Vagina (tissue), 2 donors: Measurements from ENCODE around the gene TMEM208.

Experiments
- POLR2A ChIP-seq, 2 donors: fragments of 450-650 bp; IDR thresholded peaks; one replicate each; pipeline ENCODE4 v1.6.1; 2017; ENCODE audit warnings: antibody characterized with exemption in 2 of 2, mild to moderate bottlenecking in 2 of 2, moderate library complexity in 2 of 2
- POLR2AphosphoS5 ChIP-seq, 2 donors: sonication (generic); formaldehyde crosslinking; IDR thresholded peaks; one replicate each; pipeline ENCODE4 v1.9.0; 2017; ENCODE audit warnings: antibody characterized with exemption in 2 of 2, mild to moderate bottlenecking in 2 of 2, low read depth in 1 of 2; ENCODE audit not compliant: insufficient read depth in 1 of 2
- TF ChIP-seq, protein P1 (sequence below), 3 experiments: fragments of 450-650 bp in 2 of 3; fragments of 200-600 bp in 1 of 3; sonication (generic) in 1 of 3; IDR thresholded peaks; one replicate each; pipeline ENCODE4 v1.5.1; 2017 to 2019; ENCODE audit warnings: antibody characterized with exemption in 3 of 3, mild to moderate bottlenecking in 2 of 3, moderate library complexity in 2 of 3

DNA sequence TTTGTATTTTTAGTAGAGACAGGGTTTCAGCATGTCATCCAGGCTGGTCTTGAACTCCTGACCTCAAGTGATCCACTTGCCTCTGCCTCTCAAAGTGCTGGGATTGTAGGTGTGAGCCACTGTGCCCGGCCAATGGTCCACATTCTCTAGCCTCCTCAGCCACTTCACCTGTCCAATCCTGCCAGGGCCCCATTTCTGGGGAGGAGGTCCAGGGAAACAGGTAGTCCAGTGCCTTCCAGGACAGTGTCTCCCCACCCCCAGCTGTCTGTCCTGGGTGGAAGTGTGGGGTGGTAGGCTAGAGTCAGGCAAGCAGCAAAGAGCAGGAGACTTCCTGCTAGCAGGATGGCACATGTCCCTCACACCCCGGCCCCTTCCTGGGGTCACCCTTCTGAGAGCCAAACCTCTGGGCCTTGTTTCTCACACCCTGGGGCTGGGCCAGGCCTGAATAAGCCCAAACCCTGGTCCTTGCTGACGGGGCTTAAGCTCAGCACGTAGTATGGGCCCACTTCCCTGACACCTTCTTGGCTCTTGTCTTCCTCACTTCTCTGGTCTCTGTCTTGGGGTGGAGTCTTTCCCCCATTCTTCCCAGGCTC, 15.3 kb downstream of the TMEM208 start:
- TF ChIP-seq, protein P1, sequence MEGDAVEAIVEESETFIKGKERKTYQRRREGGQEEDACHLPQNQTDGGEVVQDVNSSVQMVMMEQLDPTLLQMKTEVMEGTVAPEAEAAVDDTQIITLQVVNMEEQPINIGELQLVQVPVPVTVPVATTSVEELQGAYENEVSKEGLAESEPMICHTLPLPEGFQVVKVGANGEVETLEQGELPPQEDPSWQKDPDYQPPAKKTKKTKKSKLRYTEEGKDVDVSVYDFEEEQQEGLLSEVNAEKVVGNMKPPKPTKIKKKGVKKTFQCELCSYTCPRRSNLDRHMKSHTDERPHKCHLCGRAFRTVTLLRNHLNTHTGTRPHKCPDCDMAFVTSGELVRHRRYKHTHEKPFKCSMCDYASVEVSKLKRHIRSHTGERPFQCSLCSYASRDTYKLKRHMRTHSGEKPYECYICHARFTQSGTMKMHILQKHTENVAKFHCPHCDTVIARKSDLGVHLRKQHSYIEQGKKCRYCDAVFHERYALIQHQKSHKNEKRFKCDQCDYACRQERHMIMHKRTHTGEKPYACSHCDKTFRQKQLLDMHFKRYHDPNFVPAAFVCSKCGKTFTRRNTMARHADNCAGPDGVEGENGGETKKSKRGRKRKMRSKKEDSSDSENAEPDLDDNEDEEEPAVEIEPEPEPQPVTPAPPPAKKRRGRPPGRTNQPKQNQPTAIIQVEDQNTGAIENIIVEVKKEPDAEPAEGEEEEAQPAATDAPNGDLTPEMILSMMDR (IDR thresholded peaks at IDR 0.05), result no peak
- TF ChIP-seq POLR2A (IDR thresholded peaks at IDR 0.05), result no peak
- TF ChIP-seq POLR2AphosphoS5 (IDR thresholded peaks at IDR 0.05; ENCODE audit: insufficient read depth in 1 of 2, low read depth in 1 of 2), result no peak
